Measurements from ENCODE around the gene SMYD2.

Gene SMYD2, protein sequence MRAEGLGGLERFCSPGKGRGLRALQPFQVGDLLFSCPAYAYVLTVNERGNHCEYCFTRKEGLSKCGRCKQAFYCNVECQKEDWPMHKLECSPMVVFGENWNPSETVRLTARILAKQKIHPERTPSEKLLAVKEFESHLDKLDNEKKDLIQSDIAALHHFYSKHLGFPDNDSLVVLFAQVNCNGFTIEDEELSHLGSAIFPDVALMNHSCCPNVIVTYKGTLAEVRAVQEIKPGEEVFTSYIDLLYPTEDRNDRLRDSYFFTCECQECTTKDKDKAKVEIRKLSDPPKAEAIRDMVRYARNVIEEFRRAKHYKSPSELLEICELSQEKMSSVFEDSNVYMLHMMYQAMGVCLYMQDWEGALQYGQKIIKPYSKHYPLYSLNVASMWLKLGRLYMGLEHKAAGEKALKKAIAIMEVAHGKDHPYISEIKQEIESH

DNA sequence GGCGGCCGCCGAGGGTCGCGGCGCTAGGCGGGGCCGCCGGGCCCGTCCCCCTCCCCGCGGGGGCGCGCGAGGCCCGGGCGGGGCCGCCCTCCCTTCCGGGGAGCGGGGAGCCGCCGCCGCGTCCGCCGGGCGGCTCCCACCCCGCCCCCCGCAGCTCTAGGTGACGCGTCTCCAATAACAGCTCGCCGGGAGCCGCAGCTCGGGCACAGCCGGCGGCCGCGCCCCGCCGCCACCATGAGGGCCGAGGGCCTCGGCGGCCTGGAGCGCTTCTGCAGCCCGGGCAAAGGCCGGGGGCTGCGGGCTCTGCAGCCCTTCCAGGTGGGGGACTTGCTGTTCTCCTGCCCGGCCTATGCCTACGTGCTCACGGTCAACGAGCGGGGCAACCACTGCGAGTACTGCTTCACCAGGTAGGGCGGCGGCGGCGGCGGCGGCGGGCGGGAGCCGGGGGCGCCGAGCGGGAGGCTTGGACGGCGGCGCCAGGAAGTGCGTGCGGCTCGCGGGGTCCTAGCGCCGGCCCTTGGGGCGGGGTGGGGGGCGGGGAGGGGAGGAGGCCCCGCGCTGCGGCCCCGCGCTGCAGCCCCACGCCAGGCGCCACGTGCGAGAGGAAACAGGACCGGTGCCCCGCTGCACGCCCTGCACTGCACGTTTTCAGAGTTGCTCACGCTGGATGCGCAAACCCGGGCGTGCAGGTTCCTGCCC, at the start of gene SMYD2:
TSS of gene SMYD2 (plus strand) at position 139 of the 699 bp plus-strand sequence. CDS start at position 235, 96 bp downstream.
- DNase-seq (ENCODE audit: low read depth, low spot score): peak; percentile 43
- H3K27ac ChIP-seq: peak within 1 kb of the TSS; percentile 86

DNA sequence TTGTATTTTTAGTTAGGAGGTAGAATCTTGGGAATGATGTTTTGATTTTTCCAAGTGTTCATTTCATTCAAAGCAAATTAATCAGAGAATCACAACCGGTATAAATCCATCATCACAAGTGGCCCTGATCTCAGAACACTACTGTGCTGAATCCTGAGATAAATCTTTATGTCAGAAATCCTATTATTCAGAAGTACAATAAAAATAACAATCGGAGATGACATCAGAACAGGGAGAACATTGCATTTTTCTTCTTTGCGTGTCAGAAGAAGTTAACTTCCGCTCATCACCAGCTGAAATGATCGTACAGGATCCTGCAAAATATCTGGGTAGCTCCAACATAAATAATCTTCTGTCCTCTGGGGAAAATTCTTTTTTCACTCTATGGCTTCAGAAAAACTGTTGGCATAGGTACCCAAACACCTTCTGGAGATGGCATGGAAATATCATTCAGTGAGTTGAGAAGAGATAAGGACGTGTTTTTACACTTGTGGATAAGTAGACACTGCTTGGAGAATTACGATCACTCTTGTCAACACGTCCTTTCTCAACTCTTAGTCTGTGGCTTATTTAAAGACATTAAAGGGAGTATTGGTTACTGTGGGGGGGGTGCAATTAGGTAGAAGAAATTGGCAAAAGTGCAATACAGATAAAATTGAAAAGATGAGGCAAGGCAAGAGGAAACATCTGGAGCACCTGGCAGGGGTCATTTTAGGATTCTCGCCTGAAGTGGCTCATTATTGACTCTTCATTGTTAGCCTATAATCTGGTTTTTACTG, 46.9 kb upstream of the SMYD2 start:
- no peak overlapping the region for H3K27ac ChIP-seq
- no peak for DNase-seq (ENCODE audit: low read depth, low spot score)

DNA sequence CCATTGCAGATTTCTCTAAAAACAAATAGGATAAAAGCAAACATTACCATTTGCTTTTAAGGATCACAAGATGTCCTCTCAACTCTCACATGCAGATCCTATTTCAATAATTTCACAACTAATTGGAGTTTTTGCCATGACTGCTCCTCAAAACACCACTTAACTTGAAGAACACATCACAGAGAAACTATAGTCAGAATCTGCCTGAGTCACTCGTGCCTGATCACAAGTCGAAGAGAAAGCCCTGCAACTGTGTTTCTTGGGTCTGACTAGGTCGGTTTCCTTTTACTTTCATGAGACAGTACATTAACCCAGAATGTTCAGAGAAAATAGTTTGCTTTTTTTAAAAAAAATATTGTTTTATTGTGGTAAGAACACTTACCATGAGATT, 46.3 kb upstream of the SMYD2 start:
- DNase-seq (ENCODE audit: low read depth, low spot score): no peak
- H3K27ac ChIP-seq: no peak overlapping the region

DNA sequence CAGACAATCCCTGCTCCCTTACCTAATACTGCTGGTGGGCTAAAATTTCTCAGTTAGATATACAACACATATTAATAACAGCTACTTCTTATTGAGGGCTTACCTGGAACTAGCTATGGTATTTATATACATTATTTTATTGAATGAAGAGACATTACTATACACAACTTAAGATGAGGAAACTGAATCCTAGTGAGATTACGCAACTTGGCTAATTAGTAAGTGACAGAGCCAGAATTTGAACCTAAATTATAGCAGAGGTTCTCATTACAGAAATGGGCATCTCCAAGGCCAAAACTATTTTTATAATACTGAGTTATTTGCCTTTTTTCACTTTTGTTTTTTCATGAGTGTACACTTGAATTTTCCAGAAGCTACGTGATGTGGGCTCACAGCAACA, 44.5 kb upstream of the SMYD2 start:
- H3K27ac ChIP-seq: no peak overlapping the region
- no peak for DNase-seq (ENCODE audit: low read depth, low spot score)

DNA sequence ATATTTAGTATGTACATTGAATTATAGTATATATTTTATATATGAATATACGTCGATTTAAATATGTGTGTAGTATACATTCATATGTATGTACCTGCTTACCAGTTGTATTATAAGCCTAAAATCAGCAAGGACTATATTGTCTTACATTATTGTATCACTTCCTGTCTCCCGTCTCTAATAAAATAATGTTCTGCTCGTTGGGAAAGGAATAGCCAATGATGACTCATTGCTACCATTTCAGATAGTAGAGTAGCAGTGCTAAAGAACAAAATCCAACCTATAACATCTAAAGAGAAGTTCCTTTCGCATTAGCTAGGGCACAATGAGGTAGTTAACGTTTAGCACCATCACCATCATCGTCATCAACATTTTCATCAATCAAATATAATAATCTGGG, 39.9 kb upstream of the SMYD2 start:
- DNase-seq (ENCODE audit: low read depth, low spot score): no peak
- H3K27ac ChIP-seq: no peak overlapping the region

DNA sequence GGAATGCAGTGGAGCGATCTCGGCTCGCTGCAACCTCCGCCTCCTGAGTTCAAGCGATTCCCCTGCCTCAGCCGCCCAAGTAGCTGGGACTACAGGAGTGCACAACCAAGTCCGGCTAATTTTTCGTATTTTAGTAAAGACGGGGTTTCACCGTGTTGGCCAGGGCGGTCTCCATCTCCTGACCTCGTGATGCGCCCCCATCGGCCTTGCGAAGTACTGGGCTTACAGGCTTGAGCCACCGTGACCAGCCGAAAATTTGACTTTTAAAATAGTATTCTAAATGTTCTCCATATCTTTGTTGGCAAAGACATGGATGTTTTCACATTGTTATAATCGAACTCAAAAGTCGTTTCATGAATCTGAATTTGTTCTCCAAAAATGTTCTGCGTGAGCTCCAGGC, 36.7 kb upstream of the SMYD2 start:
- H3K27ac ChIP-seq: no peak overlapping the region
- DNase-seq (ENCODE audit: low read depth, low spot score): no peak

DNA sequence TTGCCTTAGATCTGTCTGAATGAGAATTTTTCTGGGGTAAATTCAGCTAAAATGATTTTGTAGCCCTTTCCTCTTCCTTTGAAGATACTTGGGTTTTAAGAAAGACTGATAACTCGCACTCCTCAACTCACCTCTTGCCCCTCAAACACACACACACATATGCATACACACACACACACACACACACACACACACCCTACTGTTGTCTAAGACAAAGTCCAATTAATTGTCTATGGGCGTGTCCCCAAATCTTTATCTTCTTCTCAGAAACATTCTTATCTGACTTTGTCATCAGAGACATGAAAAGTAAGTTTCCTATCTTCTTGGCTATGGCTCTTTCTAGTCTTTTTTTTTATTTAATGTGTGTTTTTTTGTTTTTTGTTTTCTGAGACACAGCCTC, 36.1 kb upstream of the SMYD2 start:
- no peak overlapping the region for H3K27ac ChIP-seq
- DNase-seq (ENCODE audit: low read depth, low spot score): no peak

DNA sequence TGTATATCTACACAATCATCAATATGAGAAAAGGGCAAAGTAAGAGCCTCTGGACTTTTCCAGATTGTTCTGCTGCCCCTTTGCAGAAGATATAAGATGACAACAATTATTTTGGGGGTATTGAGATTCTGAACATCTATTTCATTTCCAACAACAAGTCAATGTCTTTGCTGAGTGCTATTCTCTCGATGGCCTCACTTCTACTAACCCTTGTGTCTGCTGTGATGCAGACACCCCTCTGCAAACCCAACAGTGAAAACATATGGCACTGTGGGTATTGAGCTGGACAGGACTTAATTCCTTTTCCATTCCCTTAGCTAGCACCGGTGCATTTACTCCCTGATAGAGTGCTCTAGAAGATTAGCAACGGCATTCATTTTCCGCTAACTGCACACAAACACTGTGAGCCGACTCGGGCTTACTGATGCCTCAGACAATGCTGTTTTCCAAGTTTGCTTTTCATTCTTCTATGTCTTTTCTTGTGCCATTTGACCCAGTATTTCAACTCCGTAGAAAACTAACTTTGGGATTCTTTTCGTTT, 33.4 kb upstream of the SMYD2 start:
- H3K27ac ChIP-seq: no peak overlapping the region
- no peak for DNase-seq (ENCODE audit: low read depth, low spot score)

DNA sequence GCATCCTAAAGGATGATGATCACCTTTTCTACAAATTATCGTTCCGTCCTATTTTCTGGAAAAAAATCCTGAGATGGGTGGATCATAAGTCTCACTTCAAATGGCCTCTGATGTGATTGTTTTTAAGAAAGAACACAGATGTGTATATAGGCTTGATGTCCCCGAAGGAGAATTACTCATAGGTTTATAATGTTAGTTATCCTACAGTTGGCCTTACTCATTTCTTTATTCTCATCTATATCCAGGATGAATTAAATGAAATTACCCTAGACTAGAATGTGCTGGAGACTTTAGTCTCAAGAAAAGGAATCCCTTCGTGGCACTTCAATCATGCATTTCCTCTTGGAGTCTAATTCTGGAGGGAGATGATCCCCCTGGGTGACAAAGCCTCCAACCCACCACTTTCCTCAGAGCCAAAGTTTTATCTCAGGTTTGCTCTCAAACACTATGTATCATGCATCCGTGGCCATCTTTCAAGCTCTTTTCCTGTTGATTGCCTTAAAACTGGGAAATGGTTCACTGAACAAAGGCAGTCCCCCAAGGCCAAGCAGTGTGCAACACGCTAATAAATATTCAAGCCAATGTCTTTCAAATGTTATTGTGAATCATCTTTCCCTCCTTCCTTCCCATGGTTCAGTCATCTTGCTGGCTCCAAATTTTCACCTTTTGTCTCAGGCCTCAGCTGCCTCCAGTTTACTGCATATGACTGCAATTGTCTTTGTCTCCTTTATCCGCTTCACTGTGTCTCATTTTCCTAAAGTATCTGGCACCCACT, 32.5 kb upstream of the SMYD2 start:
- no peak for DNase-seq (ENCODE audit: low read depth, low spot score)
- no peak overlapping the region for H3K27ac ChIP-seq

DNA sequence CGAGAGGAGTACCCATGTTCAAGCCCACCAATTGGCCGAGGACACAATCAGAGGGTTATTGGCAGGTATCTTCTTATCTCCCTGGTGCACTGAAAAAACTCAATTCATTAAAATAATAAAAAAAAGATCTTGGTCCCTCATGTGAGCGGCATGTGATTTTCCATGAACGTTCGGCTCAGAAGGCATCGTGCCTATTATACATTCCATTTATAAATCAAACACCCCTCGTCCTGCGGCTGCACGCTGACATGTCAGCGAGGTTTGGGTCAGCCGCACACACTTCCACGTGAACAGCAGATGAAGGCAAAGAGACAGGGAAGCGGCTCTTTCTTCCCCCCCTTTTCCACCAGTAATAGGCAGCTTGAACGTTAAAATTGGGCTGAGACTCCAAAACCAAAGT, 31.3 kb upstream of the SMYD2 start:
- no peak for DNase-seq (ENCODE audit: low read depth, low spot score)
- H3K27ac ChIP-seq: no peak overlapping the region

DNA sequence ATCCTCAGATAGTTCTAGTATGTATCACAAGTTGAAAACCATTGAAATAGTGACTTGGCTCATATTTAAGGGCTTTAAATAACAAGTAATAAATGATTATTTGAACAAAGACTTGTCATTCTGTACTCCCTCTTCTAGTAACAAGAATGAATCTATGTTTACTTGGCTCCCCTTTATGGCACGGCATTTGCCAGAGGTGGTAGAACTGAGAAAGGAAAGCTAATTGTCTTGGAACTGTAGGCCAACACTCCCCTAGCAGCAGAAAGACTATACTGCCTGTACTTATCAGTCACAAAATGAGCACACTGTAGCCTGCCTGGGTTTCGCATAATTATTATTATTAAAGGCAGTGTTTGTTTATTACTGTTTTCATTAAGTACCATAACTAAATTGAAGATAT, 29.6 kb upstream of the SMYD2 start:
- DNase-seq (ENCODE audit: low read depth, low spot score): no peak
- no peak overlapping the region for H3K27ac ChIP-seq

DNA sequence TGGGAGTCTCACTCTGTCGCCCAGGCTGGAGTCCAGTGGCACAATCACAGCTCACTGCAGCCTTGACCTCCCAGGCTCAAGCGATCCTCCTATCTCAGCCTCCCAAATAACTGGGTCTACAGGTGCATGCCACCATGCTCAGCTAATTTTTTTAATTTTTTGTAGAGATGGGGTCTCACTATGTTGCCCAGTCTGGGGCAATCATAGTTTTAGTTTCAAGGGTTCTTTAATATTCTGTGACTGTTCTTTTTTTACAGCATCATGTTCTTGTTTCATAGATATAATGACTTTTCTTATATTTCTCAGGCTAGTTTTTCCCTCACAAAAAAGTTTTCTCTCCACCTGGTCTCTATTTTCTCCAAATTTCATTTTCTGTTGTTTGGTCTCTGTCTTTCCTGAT, 25.4 kb upstream of the SMYD2 start:
- DNase-seq (ENCODE audit: low read depth, low spot score): no peak
- H3K27ac ChIP-seq: no peak overlapping the region

DNA sequence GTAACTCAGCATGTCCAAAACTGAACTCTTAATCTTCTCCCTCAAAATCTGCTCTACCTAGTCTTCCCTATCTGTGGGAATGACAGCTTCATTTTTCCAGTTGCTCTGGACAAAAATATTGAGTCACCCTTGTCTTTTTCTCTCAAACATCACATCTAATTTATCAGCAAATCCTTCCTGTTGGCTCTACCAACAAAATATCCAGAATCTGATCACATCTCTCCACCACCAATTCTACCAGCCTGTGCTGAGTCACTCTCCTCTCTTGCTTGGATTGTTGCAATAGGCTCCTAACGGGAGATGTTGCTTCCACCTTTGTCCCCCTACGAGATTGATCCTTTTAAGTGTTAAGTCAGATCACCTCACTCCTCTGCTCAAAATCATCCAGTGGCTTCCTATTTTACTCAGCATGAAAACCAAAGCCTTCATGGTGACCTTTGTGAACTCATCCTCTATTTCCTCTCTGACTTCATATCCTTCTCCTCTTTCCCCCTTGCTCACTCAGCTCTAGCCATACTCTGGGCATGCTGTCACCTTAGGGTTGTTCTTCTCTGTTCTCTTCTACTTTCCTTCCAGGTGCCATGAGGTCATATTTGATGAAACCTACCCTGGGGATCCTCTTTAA, 21.5 kb upstream of the SMYD2 start:
- DNase-seq (ENCODE audit: low read depth, low spot score): no peak
- H3K27ac ChIP-seq: peak overlapping the region; percentile 22

DNA sequence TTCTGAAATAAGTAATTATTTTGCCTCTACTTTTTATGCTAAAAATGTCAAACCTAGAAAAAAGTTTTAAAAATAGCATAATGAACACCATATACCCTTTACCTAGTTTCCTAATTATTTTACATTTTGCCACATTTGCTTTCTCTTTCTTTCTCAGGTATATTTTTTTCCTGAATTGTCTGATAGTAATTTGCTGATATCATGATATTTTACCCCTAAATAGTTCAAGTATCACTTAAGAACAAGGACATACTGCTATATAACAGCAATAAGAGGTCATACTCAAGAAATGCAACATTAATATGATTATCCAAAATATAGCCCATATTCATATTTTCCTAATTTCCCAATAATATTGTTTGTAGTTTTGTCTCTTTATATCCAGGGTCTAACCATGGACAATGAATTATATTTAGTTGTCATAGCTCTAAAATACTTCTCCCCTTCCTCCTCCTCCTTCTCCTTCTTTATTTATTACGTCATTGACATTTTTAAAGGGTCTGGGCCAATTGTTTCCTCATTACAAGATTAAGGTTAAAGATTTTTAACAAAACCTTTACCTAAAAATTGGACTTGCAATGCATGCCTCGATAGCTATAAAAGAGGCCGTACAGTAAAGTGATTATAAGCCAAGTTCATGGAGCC, 20.3 kb upstream of the SMYD2 start:
- H3K27ac ChIP-seq: peak overlapping the region; percentile 34
- no peak for DNase-seq (ENCODE audit: low read depth, low spot score)

DNA sequence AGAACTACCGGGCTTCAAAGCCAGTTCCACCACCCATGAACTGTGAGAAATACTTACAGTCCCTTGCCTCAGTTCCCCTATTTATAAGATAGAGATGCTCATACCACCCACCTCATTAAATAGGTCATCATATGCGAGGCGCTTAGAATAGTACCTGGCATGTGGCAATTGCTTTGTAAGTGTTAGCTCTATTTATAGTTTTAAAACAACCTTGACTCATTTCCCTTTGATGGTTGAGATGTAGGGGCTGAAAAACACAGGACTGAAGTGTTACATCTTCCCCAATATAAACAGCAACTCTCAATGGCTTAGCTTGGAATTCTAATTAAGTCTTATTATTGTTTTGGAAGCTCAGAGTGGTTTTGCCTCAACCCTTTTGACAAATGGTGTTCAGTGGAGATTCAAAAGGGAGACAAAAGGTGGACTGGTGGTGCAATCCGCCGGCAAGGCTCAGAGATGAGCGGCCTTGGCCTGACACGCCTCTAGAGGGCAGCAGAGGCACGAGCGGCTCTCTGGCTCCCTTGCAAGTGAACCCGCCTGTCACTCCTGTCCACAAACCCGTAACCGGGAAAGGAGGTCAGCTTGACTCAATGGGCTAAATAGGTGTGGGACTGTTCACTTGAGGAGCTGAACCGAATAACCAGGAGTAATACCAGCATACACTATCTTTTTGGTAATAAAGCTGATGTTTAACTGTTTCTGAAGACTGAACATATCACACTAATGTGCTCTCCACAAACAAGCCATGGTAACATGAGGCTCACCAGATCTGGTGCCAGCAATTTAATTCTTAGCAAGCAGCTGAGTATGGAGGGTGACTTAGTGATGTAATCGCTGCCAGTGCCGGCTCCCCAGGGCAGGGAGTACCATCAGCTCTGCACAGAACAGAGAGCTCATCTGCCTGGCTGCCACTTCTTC, 19.5 kb upstream of the SMYD2 start:
- peak; percentile 24 for DNase-seq (ENCODE audit: low read depth, low spot score)

DNA sequence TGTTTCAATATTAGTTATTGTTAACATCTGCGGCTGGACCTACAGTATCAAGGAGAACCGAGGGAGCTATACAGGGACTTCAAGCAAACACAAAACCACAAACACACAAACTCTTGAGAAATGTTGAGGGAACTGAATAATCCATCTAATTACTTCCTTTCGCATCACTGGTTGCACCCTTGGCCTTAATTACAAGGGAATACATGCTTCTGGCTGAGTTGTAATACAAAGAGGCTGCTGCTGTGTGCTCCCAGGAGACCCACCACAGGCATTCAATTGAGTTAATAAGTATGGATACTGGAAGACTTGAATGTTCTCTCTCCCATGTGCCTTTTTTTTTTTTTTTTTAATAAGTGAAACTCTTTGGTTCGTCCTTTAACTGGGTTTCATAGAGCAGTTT, 16.8 kb upstream of the SMYD2 start:
- DNase-seq (ENCODE audit: low read depth, low spot score): no peak
- no peak overlapping the region for H3K27ac ChIP-seq

More for the DNA sequence above, 19.5 kb upstream of the SMYD2 start:
- peak overlapping the region; percentile 34 for H3K27ac ChIP-seq

DNA sequence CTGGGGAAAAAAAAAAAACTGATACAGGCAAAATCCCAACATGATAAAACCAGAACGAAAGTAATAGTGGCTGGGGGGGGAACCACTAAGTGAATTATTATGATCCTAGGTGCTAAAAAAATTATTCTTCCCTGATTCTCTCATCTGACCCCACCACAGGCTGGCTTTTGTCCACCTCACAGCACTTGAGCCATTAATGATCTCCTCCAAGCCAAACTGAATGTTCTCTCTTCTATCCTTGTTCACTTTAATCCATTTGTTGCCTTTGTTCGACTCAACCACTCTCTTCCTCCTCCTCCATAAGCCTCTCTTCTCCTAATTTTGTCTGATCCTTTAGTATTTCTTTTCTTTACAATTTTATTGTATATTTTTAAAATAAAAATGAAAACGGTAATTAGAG, 16.0 kb upstream of the SMYD2 start:
- no peak for DNase-seq (ENCODE audit: low read depth, low spot score)
- no peak overlapping the region for H3K27ac ChIP-seq

DNA sequence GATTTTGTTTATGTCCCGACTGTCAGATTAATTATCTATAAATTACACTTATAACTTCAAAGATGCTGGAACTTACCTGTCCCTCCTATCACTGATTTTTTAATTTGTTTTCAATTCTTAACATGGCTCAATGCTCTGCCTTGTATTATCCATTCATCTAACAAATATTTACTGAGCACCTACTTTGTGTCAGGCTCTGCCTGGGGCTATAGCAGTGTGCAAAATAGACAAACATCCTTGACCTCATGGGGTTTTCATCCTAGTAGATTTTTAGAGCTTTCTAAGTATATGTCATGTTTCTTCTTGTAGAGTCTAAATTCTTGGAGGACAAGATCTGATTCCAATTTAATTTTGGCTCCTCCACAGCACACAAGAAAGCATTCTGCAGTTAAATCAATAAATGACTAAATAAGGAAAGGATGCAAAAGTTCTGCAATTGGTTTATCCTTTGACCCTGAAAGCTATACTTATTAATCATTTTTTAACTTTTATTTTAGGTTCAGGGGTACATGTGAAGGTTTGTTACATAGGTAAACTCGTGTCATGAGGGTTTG, 10.8 kb upstream of the SMYD2 start:
- no peak overlapping the region for H3K27ac ChIP-seq
- no peak for DNase-seq (ENCODE audit: low read depth, low spot score)

All from epithelial cell of prostate (primary cell).